NB4 (cell line): ENCODE results near the gene MAGI2.

Experiments
- DNase-seq: peaks from one replicate; pipeline ENCODE4 v3.0.0; 2010; ENCODE audit warnings: low read depth
- H3K4me3 ChIP-seq: one replicate; pipeline ENCODE4 v1.5.1; 2011; ENCODE audit warnings: mild to moderate bottlenecking, low read depth, low read length, moderate library complexity
- CTCF ChIP-seq: IDR thresholded peaks from one replicate; pipeline ENCODE4 v1.5.1; 2012; ENCODE audit warnings: low read depth, low read length
- MAX ChIP-seq: IDR thresholded peaks from 2 replicates; pipeline ENCODE4 v1.6.1; 2011; ENCODE audit warnings: low read depth, low read length
- MYC ChIP-seq: IDR thresholded peaks from 2 replicates; pipeline ENCODE4 v1.6.1; 2011; ENCODE audit warnings: low read depth, low read length
- POLR2A ChIP-seq: IDR thresholded peaks from 2 replicates; pipeline ENCODE4 v1.6.1; 2011; ENCODE audit warnings: mild to moderate bottlenecking; ENCODE audit not compliant: insufficient read length; ENCODE audit errors: extremely low read depth

Gene MAGI2

GRCh38 chr7:78529392-78529791, 924.1 kb downstream of the MAGI2 start:
- no peak overlapping the region for H3K4me3 ChIP-seq
- no peak for DNase-seq
- TF ChIP-seq POLR2A = no peak
- no peak for TF ChIP-seq MAX
- no peak for TF ChIP-seq MYC
- no peak for TF ChIP-seq CTCF

GRCh38 chr7:78528964-78529363, 924.5 kb downstream of the MAGI2 start:
- H3K4me3 ChIP-seq = no peak overlapping the region
- no peak for DNase-seq
- no peak for TF ChIP-seq MYC
- no peak for TF ChIP-seq CTCF
- TF ChIP-seq POLR2A = no peak
- TF ChIP-seq MAX = no peak

GRCh38 chr7:78523930-78524329, 929.5 kb downstream of the MAGI2 start:
- TF ChIP-seq POLR2A (no peak), MAX (no peak), CTCF (no peak), MYC (no peak)
- DNase-seq = no peak
- H3K4me3 ChIP-seq = no peak overlapping the region

DNA sequence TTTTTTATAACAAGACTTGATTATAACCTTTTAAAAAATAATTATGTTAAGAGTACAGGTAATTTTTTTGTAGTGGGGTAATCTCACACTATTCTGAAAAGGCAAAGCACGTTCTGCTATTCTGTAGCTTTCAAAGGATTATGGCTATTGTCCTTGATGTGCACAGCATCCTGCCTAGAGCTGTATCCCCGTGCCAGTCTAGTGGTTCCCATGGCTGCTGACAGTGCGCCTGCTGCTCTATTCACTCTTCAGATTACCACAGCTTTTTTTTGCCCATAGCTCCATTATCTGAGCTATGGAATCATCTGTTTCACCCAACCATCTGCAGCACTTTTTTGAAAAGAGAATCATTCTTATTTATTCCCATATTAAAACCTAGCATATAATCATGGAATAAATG, 931.5 kb downstream of the MAGI2 start:
- no peak for DNase-seq
- no peak overlapping the region for H3K4me3 ChIP-seq
- TF ChIP-seq POLR2A (no peak), MYC (no peak), CTCF (no peak), MAX (no peak)

GRCh38 chr7:78516450-78516849, 937.0 kb downstream of the MAGI2 start:
- H3K4me3 ChIP-seq = no peak overlapping the region
- DNase-seq = no peak
- TF ChIP-seq MYC (no peak), MAX (no peak), CTCF (no peak), POLR2A (no peak)

DNA sequence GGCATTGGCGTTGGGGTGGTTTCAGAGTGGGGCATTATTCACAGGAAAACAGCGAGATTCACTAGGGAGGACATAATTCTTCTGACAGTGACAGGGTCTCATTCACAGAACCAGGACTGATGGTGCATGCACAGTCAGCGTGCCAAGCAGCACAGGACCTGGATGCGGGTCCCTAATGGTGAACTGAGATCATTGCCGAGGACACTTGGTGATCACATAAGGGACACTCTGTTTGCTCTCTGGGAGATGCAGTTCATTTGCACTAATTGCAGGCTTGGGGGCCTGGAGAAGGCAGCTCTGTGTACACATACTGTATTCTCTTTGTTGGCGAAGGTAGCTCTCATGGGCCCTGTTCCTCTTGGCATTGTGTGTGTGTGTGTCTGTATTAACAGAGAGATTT, 938.8 kb downstream of the MAGI2 start:
- DNase-seq = no peak
- TF ChIP-seq POLR2A (no peak), MYC (no peak), MAX (no peak), CTCF (no peak)
- no peak overlapping the region for H3K4me3 ChIP-seq
